Skeletal muscle satellite cell (primary cell): ENCODE measurements around the gene DRD1.
A peak's percentile ranks its signal among the peaks of the same experiment; 100 is the strongest.

ENCODE experiments used
- H3K27me3 ChIP-seq: 2 replicates; pipeline ENCODE4 v1.7.0; 2013; ENCODE audit warnings: low read length; ENCODE audit not compliant: control insufficient read depth, insufficient read depth
- H3K36me3 ChIP-seq: 2 replicates; pipeline ENCODE4 v1.7.0; 2013; ENCODE audit warnings: mild to moderate bottlenecking, control low read depth, low read length; ENCODE audit not compliant: insufficient read depth
- H3K4me1 ChIP-seq: 2 replicates; pipeline ENCODE4 v1.7.0; 2013; ENCODE audit warnings: low read length; ENCODE audit not compliant: control insufficient read depth, insufficient read depth
- H3K4me2 ChIP-seq: 2 replicates; pipeline ENCODE4 v1.7.0; 2013; ENCODE audit warnings: mild to moderate bottlenecking, low read length
- H3K4me3 ChIP-seq: 2 replicates; pipeline ENCODE4 v1.7.0; 2013; ENCODE audit warnings: low read length
- H3K9ac ChIP-seq: 2 replicates; pipeline ENCODE4 v1.7.0; 2013; ENCODE audit warnings: mild to moderate bottlenecking, low read depth, low read length, moderate library complexity
- H3K9me3 ChIP-seq: replicated peaks from 2 replicates; pipeline ENCODE4 v1.7.0; 2013; ENCODE audit warnings: mild to moderate bottlenecking, control low read depth, low read length

DRD1 gene

DNA sequence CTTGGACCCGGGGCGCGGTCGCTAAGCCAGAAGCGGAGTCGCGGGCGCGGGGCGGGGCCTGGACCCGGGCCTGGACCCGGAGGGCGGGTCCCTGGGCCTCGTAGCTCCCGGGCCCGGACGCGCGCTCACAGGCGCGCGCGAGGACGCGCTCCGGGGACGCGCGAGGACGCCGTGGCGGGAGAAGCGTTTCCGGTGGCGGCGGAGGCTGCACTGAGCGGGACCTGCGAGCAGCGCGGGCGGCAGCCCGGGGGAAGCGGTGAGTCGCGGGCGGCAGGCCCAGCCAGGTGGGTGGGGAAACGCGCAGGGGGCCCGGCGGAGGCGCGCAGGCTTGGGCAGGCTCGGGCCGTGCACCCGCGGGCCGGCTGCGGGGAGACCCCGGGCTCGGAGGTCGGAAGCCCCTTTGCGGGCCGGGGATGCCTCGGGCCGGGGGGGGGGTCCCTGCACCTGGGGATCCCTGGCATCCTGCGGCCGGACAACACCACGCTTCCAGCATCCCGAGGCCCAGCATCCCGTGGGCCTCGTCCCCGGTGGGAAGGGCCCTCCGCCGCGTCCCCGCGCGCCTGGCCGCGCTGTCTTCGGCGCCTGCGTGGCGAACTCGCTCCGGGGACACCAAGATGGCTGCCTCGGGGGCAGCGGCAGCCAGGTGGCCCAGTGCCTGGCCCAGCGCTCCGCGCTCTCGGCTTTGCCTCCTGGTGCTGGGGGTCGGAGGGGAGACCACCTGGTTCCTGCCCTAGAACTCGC lies 34.6 kb upstream of the DRD1 start, which contains the start of gene SFXN1:
Gene SFXN1, plus strand, starts transcription at position 177 of the 741 bp plus-strand sequence. CDS start 13,544 bp downstream, outside the sequence.
- Histone ChIP-seq H3K27me3 (peaks cover 22% of the 10 kb centered on the region), H3K4me1 (peaks cover 11% of the 10 kb centered on the region)

DNA sequence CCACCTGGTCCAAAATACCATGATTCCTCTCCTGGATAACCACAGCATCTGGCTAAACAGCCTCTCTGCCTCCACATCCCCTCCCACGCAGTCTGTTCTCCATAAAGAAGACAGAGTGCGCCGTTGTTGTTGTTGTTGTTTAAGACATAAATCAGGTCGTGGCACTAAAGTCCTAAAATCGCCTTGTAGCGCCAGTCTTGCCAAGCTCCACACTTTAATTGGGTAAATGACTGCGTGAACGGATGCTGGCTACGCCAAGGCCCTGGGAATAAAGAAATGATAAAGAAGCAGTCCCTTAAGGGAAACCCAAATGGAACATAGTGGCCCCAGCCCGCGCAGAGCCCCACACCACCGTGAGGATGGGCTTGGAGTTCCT lies 34.0 kb upstream of the DRD1 start:
- Histone ChIP-seq H3K4me1 (peaks cover 11% of the 10 kb centered on the region), H3K9ac (peak overlapping the region; percentile 93), H3K36me3 (peaks cover 8% of the 10 kb centered on the region), H3K9me3 (no peaks in the 10 kb centered on the region), H3K4me2 (peak overlapping the region; percentile 98), H3K27me3 (peaks cover 22% of the 10 kb centered on the region), H3K4me3 (peak overlapping the region; percentile 97)

More for the DNA sequence above, 34.6 kb upstream of the DRD1 start, which contains the start of gene SFXN1:
- H3K36me3 ChIP-seq, result peaks cover 10% of the 10 kb centered on the region
- peak within 1 kb of the TSS; percentile 97 for H3K4me3 ChIP-seq
- peak within 1 kb of the TSS; percentile 93 for H3K9ac ChIP-seq
- no peaks in the 10 kb centered on the region for H3K9me3 ChIP-seq
- H3K4me2 ChIP-seq, result peak within 1 kb of the TSS; percentile 98

DNA sequence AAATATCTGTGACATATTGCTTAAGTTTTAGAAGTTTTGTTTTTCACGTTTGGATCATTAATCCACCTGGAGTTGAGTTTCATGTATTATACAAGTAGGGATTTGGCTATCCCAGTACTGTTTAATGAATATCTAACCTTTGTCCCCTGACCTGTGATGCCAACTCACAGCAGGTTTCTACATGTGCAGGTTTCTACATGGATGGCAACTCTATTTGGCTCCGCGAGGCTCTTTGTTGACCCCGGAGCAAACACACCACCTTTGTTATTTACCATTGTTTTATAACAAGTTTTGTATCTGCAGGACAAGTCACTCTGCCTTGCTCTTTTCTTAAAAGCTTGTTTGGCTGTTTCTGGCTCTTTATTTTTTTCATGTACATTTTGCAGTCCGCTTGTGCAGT lies 33.5 kb upstream of the DRD1 start:
- H3K4me2 ChIP-seq, result no peak overlapping the region
- H3K4me1 ChIP-seq, result peaks cover 11% of the 10 kb centered on the region
- peaks cover 23% of the 10 kb centered on the region for H3K27me3 ChIP-seq
- peaks cover 8% of the 10 kb centered on the region for H3K36me3 ChIP-seq
- no peak overlapping the region for H3K9ac ChIP-seq
- no peak overlapping the region for H3K4me3 ChIP-seq
- no peaks in the 10 kb centered on the region for H3K9me3 ChIP-seq

DNA sequence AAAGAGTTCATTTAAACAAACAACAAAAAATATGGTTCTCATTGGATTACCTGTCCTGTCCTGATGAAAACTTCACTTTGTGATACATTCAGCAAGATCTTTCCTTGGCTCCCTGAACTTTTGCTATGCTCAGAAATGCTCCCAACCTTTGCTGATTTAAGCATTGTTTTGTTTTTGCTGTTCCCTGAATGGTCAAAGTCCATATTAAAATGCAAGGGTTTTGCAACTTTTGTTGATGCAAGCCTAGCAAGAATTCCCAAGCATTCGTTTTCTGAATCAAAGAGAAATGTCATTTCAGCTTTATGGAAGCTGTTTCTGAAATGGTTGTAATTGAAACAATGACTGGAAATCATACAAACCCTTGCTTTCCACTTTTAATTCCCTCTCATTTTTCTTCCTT lies 31.3 kb upstream of the DRD1 start:
- peaks cover 11% of the 10 kb centered on the region for H3K4me1 ChIP-seq
- H3K4me2 ChIP-seq, result no peak overlapping the region
- no peaks in the 10 kb centered on the region for H3K36me3 ChIP-seq
- H3K9me3 ChIP-seq, result no peaks in the 10 kb centered on the region
- no peak overlapping the region for H3K4me3 ChIP-seq
- peaks cover 28% of the 10 kb centered on the region for H3K27me3 ChIP-seq
- no peak overlapping the region for H3K9ac ChIP-seq

DNA sequence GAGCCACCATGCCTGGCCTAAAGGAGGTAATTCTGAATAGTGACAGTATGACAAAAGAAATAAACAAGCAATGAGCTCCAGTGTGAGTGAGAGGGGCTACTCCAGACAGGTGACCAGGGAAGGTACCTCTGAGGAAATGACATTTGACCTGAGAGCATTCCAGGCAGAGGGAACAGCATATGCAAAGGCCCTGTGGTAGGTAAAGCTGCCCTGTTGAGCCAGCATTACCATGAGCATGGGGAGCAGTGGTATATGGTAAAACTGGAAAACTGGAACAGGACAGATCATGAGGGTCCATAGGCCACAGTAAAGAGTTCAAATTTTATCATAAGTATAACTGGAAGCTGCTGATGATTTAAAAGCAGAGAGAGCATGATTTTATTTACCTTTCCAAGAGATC lies 28.4 kb upstream of the DRD1 start:
- Histone ChIP-seq H3K36me3 (no peaks in the 10 kb centered on the region), H3K4me2 (no peak overlapping the region), H3K4me1 (no peaks in the 10 kb centered on the region), H3K27me3 (peaks cover 34% of the 10 kb centered on the region), H3K4me3 (no peak overlapping the region), H3K9ac (no peak overlapping the region), H3K9me3 (no peaks in the 10 kb centered on the region)

DNA sequence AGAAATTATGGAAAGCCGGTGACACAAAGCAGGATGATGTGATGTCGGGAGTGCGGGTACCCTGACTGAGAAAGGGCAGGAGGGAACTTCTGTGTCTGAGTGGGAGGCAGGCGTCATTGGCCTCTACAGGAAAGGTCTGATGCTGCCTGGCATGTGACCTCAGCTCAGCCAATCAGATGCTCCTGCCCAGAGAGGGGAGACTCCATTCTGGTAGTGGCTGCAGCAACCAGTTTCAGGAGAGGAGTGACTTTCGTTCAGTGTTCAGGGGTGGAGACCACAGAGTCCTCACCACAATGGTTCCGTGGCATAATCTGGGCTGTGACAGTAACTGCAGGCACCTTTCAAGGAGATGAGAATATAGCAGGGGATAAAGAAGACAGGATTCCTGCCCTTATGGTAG lies 27.6 kb upstream of the DRD1 start:
- no peak overlapping the region for H3K9ac ChIP-seq
- no peak overlapping the region for H3K4me3 ChIP-seq
- H3K4me2 ChIP-seq, result no peak overlapping the region
- H3K4me1 ChIP-seq, result no peaks in the 10 kb centered on the region
- no peaks in the 10 kb centered on the region for H3K9me3 ChIP-seq
- H3K36me3 ChIP-seq, result no peaks in the 10 kb centered on the region
- H3K27me3 ChIP-seq, result peaks cover 41% of the 10 kb centered on the region

DNA sequence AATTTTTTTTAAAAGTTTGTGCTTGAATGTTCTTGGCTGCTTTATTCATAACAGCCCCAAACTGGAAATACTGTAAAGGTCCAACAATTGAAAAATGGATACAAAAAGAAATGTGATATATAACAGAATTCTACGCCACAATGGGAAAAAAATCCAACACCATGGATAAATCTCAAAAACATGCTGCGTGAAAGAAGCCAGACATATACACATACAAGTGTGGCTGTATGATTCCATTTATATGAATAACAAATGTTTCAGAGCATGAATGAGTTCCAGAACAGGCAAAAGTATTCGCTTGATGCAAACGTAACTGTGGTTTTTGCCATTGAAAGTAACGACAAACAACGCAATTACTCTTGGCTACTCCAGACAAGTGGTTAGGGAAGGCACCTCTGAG lies 27.2 kb upstream of the DRD1 start:
- no peaks in the 10 kb centered on the region for H3K36me3 ChIP-seq
- peaks cover 42% of the 10 kb centered on the region for H3K27me3 ChIP-seq
- no peak overlapping the region for H3K9ac ChIP-seq

DNA sequence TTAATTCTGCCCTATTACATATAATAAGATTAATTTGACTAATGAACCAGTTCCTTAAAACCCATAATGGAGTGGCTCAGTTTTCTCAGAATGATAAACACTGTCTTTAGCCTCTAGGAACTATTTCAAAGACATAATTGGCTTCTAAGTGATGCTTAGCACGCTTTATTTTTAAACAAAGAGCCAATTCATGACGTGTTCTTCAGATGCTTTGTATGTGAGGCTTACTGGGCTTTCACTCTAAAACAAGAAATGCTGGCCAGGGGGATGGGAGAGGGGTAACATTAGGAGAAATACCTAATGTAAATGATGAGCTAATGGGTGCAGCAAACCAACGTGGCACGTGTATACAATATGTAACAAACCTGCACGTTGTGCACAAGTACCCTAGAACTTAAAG lies 26.8 kb upstream of the DRD1 start:
- Histone ChIP-seq H3K4me3 (no peak overlapping the region), H3K9me3 (no peaks in the 10 kb centered on the region), H3K4me2 (no peak overlapping the region), H3K36me3 (no peaks in the 10 kb centered on the region), H3K27me3 (peaks cover 40% of the 10 kb centered on the region), H3K9ac (no peak overlapping the region), H3K4me1 (no peaks in the 10 kb centered on the region)

More for the DNA sequence above, 27.2 kb upstream of the DRD1 start:
- Histone ChIP-seq H3K4me3 (no peak overlapping the region), H3K9me3 (no peaks in the 10 kb centered on the region), H3K4me2 (no peak overlapping the region), H3K4me1 (no peaks in the 10 kb centered on the region)

DNA sequence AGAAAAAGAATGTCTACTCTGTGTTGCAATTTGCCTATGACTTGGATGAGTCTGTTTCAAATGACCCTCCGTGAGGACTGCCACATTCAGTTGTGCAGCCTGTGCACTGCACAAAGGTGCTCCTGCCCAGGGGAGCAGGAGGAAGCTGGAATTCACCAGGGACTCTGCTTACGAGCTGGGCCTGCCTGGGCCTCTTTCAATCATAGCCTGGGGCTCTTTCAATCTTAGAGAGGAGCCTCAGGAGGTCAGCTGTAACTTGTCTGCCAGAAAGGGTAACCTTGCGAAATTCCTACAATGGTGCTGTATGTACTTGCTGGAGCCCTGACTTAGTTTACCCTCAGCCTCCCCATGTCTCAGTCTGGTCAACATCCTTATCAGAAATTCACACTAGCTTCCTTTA lies 25.9 kb upstream of the DRD1 start:
- Histone ChIP-seq H3K36me3 (no peaks in the 10 kb centered on the region), H3K4me1 (no peaks in the 10 kb centered on the region), H3K9me3 (no peaks in the 10 kb centered on the region), H3K9ac (no peak overlapping the region), H3K27me3 (peaks cover 32% of the 10 kb centered on the region), H3K4me3 (no peak overlapping the region), H3K4me2 (no peak overlapping the region)

DNA sequence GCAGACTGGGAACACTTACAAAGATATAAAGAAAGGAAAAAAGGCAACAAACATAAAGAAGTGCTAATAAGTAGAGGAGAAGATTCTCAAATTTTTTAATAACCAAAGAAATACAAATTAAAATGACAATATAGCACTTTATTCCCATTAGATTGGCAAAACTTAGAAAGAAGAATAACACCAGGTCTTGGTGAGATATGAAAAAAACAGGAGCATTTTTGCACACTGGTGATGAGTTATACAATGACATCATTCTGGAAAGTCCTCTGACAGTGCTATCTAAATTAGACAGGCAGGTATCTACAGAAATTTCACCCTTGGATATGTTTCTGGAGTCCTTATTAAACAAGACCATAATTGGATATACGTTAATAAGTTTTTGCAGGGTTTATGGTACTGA lies 24.9 kb upstream of the DRD1 start:
- Histone ChIP-seq H3K27me3 (peaks cover 24% of the 10 kb centered on the region), H3K4me2 (no peak overlapping the region), H3K9ac (no peak overlapping the region), H3K36me3 (no peaks in the 10 kb centered on the region), H3K9me3 (no peaks in the 10 kb centered on the region), H3K4me1 (no peaks in the 10 kb centered on the region), H3K4me3 (no peak overlapping the region)

DNA sequence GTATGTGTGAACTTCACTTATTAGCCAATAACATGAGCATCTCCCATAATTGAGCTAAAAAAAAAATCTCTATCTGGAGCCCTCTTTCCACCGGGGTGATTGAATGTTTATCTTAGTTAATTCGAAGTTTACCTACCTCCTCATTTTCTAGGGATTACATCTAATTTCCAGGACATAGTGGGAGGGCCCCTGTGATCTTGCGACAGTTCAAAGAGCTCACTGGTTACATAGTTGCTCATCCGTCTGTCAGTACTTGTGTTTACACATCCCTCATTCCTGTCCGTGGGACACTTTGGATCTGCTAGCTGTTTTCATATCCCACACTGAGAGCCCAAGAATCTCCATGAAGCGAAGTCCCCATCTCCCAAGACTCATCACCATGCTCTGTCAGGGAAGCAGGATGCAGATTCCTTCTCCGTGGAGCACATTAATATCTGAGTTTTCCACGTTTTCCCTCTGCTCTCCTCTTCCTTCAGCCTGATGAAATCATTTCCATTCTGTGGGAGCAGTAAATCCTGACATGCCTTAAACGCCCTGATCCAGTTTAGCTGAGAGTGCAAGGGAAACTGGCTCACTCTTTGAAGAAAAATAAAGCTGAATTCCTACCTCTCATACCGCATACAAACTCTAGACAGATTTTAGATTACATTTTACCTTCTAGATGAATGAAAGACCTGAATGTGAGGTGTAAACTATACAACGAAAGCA lies 24.2 kb upstream of the DRD1 start:
- Histone ChIP-seq H3K4me2 (no peak overlapping the region), H3K4me1 (no peaks in the 10 kb centered on the region), H3K36me3 (no peaks in the 10 kb centered on the region), H3K9me3 (no peaks in the 10 kb centered on the region), H3K27me3 (peaks cover 23% of the 10 kb centered on the region), H3K4me3 (no peak overlapping the region), H3K9ac (no peak overlapping the region)
